HCT116 (cell line): ENCODE results near the gene GIGYF1. TPM values are rescaled to one million over a fixed set of nuclear protein-coding genes. Genes with fewer than 3 reads are reported as not detected.

Experiments used
- ATAC-seq: fragments of 200-7000 bp; cut with Tn5 transposase; 2 replicates; pipeline ENCODE4 v1.9.1; 2020; ENCODE audit warnings: mild to moderate bottlenecking, moderate library complexity
- BruUV-seq: library from RNA; stranded (reverse); fragments of 400-500 nt; replicated peaks from 2 replicates; lab custom pipeline; 2021; lab: Mats Ljungman, UMichigan
- CTCF ChIA-PET: fragments of 300-600 bp; sonication (Branson Sonifier 250); formaldehyde crosslinking; loops from one replicate; lab custom pipeline; 2021; ENCODE audit warnings: antibody characterized with exemption; lab: Charles Lee
- POLR2A ChIA-PET: fragments of 300-600, 350-600 bp; sonication (Branson Sonifier 250); formaldehyde crosslinking; loops from one replicate; lab custom pipeline; 2021; ENCODE audit warnings: antibody characterized with exemption; lab: Charles Lee
- RAD21 ChIA-PET, 2 experiments: fragments of 300-600 bp; sonication (Branson Sonifier 250); formaldehyde crosslinking; loops; one replicate each; lab custom pipeline; 2023; ENCODE audit warnings: low total read pairs in 2 of 2; ENCODE audit not compliant: uncharacterized antibody in 2 of 2, unreplicated experiment in 2 of 2, low non-redundant PET in 1 of 2; lab: Charles Lee
- DNase-seq: peaks from one replicate; pipeline ENCODE4 v3.0.0-alpha.2; 2010; ENCODE audit warnings: low read depth, low spot score
- H2AFZ ChIP-seq: fragments of 200-600 bp; shearing (Covaris generic), sonication (generic); 2 replicates; pipeline ENCODE4 v1.6.1; 2017; ENCODE audit warnings: low read depth, mixed run types, mixed read lengths, antibody characterized with exemption, low read length; ENCODE audit not compliant: poor library complexity, severe bottlenecking
- H3K27ac ChIP-seq: 2 replicates; pipeline ENCODE4 v1.5.1; 2012; ENCODE audit warnings: low read depth, low read length
- H3K27me3 ChIP-seq: fragments of 200-600 bp; sonication (generic); 2 replicates; pipeline ENCODE4 v1.6.1; 2016; ENCODE audit warnings: mixed run types, low read length, mixed read lengths; ENCODE audit not compliant: insufficient read depth
- H3K36me3 ChIP-seq, 2 experiments: fragments of 200-500 bp in 1 of 2; fragments of 200-600 bp in 1 of 2; sonication (Bioruptor generic) in 1 of 2; sonication (generic) in 1 of 2; 2 replicates each; pipeline versions ENCODE4 v1.5.1 to v1.6.1; 2014 to 2016; ENCODE audit warnings: low read length in 2 of 2, inconsistent platforms in 1 of 2, mixed read lengths in 1 of 2, mixed run types in 1 of 2; ENCODE audit not compliant: insufficient read depth in 2 of 2, control insufficient read depth in 1 of 2
- H3K4me1 ChIP-seq, 2 experiments: fragments of 200-600 bp in 1 of 2; sonication (generic) in 1 of 2; 2 replicates each; pipeline versions ENCODE4 v1.5.1 to v1.6.1; 2012 to 2017; ENCODE audit warnings: low read length in 2 of 2, inconsistent platforms in 1 of 2, mild to moderate bottlenecking in 1 of 2, mixed read lengths in 1 of 2, mixed run types in 1 of 2, moderate library complexity in 1 of 2; ENCODE audit not compliant: insufficient read depth in 2 of 2, control insufficient read depth in 1 of 2
- H3K4me2 ChIP-seq: fragments of 200-600 bp; sonication (generic); 2 replicates; pipeline ENCODE4 v1.6.1; 2017; ENCODE audit warnings: mixed run types, low read length, mixed read lengths
- H3K4me3 ChIP-seq, 2 experiments: fragments of 200-600 bp in 1 of 2; sonication (generic) in 1 of 2; replicated peaks in 1 of 2; 2 replicates each; pipeline ENCODE4 v1.5.1; 2011 to 2016; ENCODE audit warnings: low read length in 2 of 2, control low read depth in 1 of 2, low read depth in 1 of 2, mild to moderate bottlenecking in 1 of 2, mixed read lengths in 1 of 2, mixed run types in 1 of 2
- H3K79me2 ChIP-seq: fragments of 200-600 bp; sonication (generic); 2 replicates; pipeline ENCODE4 v1.6.1; 2017; ENCODE audit warnings: mild to moderate bottlenecking, mixed run types, low read length, moderate library complexity, mixed read lengths; ENCODE audit not compliant: insufficient read depth
- H3K9ac ChIP-seq: fragments of 200-600 bp; sonication (generic); 2 replicates; pipeline ENCODE4 v1.6.1; 2016; ENCODE audit warnings: low read length, mixed read lengths
- H3K9me2 ChIP-seq: fragments of 200-600 bp; sonication (generic), shearing (Covaris generic); 2 replicates; pipeline ENCODE4 v1.6.1; 2017; ENCODE audit warnings: mixed run types, mild to moderate bottlenecking, moderate library complexity; ENCODE audit not compliant: insufficient read depth
- H3K9me3 ChIP-seq, 2 experiments: fragments of 200-500 bp in 1 of 2; fragments of 200-600 bp in 1 of 2; sonication (Bioruptor generic) in 1 of 2; sonication (generic) in 1 of 2; 2 replicates each; pipeline ENCODE4 v1.6.1; 2014 to 2017; ENCODE audit warnings: low read length in 2 of 2, mixed read lengths in 2 of 2, inconsistent platforms in 1 of 2, low read depth in 1 of 2, mild to moderate bottlenecking in 1 of 2, mixed run types in 1 of 2, moderate library complexity in 1 of 2; ENCODE audit not compliant: control insufficient read depth in 1 of 2, insufficient read depth in 1 of 2
- H4K20me1 ChIP-seq: fragments of 200-600 bp; sonication (generic), shearing (Covaris generic); 2 replicates; pipeline ENCODE4 v1.6.1; 2017; ENCODE audit warnings: mixed run types, mild to moderate bottlenecking, moderate library complexity; ENCODE audit not compliant: insufficient read depth
- CBX3 ChIP-seq: IDR thresholded peaks from 2 replicates; pipeline ENCODE4 v1.6.1; 2012; ENCODE audit warnings: low read depth
- EZH2 ChIP-seq: fragments of 200-600 bp; sonication (generic); IDR thresholded peaks from 2 replicates; pipeline ENCODE4 v1.6.1; 2017; ENCODE audit warnings: antibody characterized with exemption, mixed run types
- MAX ChIP-seq: IDR thresholded peaks from 2 replicates; pipeline ENCODE4 v1.6.1; 2012
- POLR2A ChIP-seq: IDR thresholded peaks from 2 replicates; pipeline ENCODE4 v1.7.0; 2011; ENCODE audit warnings: borderline replicate concordance; ENCODE audit not compliant: insufficient read depth, insufficient read length; ENCODE audit errors: extremely low read depth
- RAD21 ChIP-seq: IDR thresholded peaks from 2 replicates; pipeline ENCODE4 v1.6.1; 2012; ENCODE audit warnings: low read depth, mild to moderate bottlenecking
- REST ChIP-seq: IDR thresholded peaks from 2 replicates; pipeline ENCODE4 v1.6.1; 2012; ENCODE audit warnings: low read depth
- SIN3A ChIP-seq: IDR thresholded peaks from 2 replicates; pipeline ENCODE4 v1.6.1; 2012; ENCODE audit warnings: low read depth
- SP1 ChIP-seq: IDR thresholded peaks from 2 replicates; pipeline ENCODE4 v1.6.1; 2012; ENCODE audit warnings: low read depth
- TCF7L2 ChIP-seq: IDR thresholded peaks from 2 replicates; pipeline ENCODE4 v1.7.0; 2011; ENCODE audit warnings: borderline replicate concordance, inconsistent platforms; ENCODE audit not compliant: insufficient read depth, insufficient read length; ENCODE audit errors: extremely low read depth
- ZFX ChIP-seq: fragments of 450-650 bp; IDR thresholded peaks from 2 replicates; pipeline ENCODE4 v1.6.1; 2017
- ZNF274 ChIP-seq: fragments of 200-500 bp; sonication (Bioruptor generic); IDR thresholded peaks from 2 replicates; pipeline ENCODE4 v1.6.1; 2014; ENCODE audit warnings: mild to moderate bottlenecking, low read depth, low read length, inconsistent platforms
- intact Hi-C: fragments of 100-400 bp; cut with micrococcal nuclease; formaldehyde crosslinking; loops from 2 replicates; pipeline ENCODE4 v1.10.0; 2022
- total RNA-seq: library from RNA; stranded (reverse); gene quantifications from one replicate; pipeline ENCODE4 v1.2.1, GENCODE V29; 2021; ENCODE audit not compliant: unreplicated experiment

The GIGYF1 gene
- total RNA-seq, 1 experiment from 2014 or later, result 59.7 TPM

DNA sequence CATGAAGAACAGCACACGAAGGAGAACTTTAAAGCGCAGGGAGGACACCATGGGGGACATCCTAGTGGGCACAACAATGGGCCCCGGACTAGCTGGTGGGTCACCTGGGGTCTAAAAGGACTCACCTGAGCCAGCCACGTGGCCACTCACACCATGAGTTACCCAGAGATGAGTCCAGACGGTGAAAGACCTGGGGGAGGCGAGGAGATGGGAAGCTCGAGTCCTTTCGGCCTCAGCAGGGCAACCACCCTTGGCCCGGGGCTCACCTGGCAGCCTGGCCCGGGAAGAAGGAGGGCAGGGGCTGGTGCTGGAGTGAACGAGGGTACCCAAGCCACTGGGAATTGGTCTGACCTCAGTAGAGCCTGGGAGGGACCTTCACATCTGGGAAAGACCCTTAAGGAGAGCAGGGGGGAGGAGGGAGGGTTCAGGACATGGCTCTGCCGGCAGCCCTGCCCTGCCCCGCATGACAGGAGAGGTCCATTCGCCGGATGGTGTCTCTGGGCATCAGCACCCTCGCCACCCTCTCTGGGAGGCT, 5.7 kb downstream of the GIGYF1 start:
- Histone ChIP-seq H3K9ac (no peak overlapping the region), H3K27me3 (no peaks in the 10 kb centered on the region), H4K20me1 (no peaks in the 10 kb centered on the region), H3K36me3 (peaks cover 23 to 28% of the 10 kb centered on the region in 2 experiments; a peak in 3 of 4 replicates), H3K4me3 (no peak overlapping the region), H3K9me2 (no peaks in the 10 kb centered on the region), H3K79me2 (peaks cover 61% of the 10 kb centered on the region), H2AFZ (no peak overlapping the region), H3K27ac (no peak overlapping the region), H3K4me1 (peaks cover 14 to 24% of the 10 kb centered on the region in 2 experiments; a peak in 3 of 4 replicates), H3K4me2 (no peak overlapping the region), H3K9me3 (no peaks in the 10 kb centered on the region)
- no TSS peak for BruUV-seq
- CTCF ChIA-PET, result no interaction called here
- RAD21 ChIA-PET, result no interaction called here
- no peak for TF ChIP-seq ZFX
- TF ChIP-seq SP1, result no peak
- no peak for TF ChIP-seq EZH2
- TF ChIP-seq MAX, result no peak
- TF ChIP-seq POLR2A, result no peak
- TF ChIP-seq TCF7L2, result no peak
- no peak for TF ChIP-seq RAD21
- TF ChIP-seq REST, result no peak
- no peak for TF ChIP-seq SIN3A
- no peak for TF ChIP-seq CBX3
- TF ChIP-seq ZNF274, result no peak
- POLR2A ChIA-PET, result no interaction called here
- DNase-seq (no peak), ATAC-seq (no peak)
- intact Hi-C loops, result no loop called here
